HG03025 (cell line): ENCODE data around the gene BST2.
"Not testable (repeated sequence)": the region's sequence is repeated elsewhere in the genome, so short reads cannot be mapped to it uniquely, and the experiment has no call there.

ENCODE experiments used
- ATAC-seq: cut with Tn5 transposase; IDR thresholded peaks from one replicate; pipeline ENCODE4 v1.9.1; 2021; ENCODE audit warnings: mild to moderate bottlenecking, moderate library complexity; ENCODE audit not compliant: unreplicated experiment, low FRiP score

BST2 gene

DNA sequence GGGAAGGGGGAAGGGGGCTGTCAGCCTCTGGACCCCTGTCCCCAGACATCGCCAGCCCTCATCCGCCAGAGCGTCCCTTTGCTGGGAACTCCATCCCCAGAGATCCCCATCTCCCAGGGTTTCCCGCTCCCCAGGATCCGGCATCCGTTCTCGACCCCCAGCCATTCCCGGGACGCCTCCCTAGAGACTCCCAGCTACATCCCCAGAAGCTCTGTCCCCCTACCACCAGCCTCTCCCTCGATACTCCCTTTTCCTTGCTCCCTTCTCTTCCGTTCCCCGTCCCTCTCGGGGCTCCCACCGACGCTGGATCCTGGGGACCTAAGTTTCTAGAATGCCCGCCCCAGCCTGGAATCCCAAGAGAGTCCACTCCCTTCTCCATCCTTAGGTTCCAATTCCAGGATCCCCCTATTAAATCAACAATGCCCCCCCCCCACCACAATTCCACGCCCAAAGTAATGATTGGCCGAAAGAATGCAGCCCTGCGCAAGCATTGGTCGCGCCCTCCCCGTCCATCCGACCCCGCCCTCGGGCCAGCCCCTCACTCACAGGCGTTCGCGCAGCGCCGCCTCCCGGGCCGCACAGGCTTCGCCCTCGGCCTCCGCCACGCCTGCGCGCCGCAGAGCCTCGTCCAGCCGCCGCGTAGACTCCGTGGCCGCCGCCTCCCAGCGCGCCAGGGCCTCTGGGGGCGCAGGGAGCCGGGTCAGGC, 14.6 kb downstream of the BST2 start:
- peak; percentile 66 for ATAC-seq

DNA sequence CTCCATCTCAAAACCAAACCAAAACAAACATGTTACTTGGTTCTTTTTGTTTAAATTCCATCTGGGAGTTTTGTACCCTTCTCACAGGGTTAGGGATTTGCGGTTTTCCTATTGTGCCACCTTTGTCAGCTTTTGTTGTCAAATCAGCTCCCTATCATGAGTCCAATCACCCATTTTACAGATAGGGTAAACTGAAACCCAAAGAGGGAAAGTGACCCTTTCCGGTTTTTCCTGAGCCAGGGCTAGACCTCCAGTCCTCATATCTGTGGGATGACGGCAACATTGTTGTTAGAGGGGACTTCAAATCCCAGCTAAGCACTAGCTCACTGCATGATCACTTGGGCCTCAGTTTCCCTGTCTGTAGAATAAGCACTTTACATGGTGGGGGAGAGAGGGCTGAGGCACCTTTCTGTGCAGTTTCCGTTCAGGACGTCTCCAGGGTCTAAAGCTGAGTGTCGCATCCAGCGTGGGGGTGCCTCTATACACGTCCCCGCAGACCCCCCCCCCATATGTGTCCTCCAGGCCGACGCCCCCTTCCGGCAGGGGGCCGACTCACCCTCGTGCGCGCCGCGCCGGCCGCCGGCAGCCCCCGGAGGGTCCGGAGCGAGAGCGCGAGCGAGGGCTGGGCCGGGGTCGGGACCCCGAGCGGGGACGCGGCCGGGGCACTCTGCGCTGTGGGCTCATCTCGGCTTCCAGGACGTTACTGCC, 15.3 kb downstream of the BST2 start:
- no peak for ATAC-seq

DNA sequence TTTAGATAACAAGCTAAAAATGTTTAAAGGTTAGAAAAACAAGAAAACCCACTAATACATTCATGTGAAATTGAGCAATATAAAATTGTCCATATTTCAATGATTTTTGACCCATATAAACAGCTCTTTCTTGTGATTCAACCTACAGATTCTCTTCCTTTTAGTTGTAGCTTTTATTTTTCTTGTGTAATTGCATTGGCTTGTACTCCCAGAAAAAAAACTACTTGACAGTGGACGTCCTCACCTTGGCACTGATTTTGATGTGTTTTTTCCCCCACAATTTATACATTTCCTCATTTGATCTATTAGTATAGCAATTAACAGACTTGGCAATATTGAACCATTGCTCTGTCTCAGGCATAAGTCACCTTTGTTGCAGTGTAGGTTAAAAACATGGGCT, 16.1 kb downstream of the BST2 start:
- no peak for ATAC-seq

DNA sequence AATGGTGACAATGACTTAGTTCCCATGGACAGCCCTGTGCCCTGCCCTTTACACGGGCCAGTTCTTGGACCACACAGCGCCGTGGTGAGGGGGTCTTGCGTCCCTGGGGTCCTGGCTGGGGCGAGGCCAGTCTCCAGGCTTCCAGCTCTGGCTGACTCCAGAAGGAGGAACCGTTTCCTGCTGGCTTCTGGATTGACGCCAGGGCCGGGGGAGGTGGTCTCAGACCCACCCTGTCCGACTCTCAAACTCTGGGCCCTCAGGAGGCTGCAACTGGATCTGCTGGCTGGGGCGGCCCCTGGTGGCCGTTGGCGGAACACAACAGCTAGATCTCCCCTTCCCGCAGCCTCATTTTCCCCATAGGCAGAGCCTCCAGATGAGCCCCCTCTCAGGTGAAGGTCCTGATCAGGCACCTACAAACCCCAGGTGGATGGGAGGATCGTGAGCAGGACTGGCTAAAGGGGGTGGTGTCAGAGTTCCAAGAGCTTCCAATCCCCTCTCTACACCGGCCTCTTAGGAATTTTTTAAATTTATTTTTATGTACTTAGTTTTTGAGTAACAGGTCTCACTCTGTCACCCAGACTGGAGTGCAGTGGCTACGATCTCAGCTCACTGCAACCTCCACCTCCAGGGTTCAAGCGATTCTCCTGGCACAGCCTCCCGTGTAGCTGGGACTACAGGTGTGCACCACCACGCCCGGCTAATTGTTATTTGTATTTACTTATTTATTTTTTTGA, 19.4 kb downstream of the BST2 start:
- no peak for ATAC-seq

DNA sequence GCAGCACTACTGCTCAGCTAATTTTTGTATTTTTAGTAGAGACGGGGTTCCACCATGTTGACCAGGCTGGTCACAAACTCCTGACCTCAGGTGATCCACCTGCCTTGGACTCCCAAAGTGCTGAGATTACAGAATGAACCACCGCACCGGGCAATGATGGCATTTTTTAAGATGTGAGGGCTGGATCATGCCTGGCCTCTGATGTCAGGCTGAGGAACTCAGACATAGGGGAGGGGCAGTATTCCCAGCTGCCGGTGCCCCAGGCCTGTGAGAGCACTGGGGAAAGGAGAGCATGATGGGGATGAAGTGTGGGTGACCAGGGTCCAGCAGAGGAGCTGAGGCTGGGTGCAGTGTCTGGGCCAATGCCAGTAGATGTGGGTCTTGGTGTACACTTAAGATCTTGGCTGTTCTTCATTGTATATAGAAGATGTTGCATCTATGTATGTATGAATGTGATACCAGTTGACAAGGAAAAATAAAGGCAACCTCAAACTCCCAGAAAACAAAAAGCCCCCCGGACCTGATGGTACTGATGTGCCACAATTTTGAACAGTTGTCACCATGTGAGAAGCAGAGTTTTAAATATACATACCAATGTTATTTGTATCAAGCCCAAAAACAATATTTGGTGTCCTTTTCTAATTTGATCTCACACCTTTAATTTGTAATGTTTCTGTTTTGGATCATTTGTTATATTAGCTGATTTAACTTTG, 24.8 kb downstream of the BST2 start:
- ATAC-seq, result no peak

DNA sequence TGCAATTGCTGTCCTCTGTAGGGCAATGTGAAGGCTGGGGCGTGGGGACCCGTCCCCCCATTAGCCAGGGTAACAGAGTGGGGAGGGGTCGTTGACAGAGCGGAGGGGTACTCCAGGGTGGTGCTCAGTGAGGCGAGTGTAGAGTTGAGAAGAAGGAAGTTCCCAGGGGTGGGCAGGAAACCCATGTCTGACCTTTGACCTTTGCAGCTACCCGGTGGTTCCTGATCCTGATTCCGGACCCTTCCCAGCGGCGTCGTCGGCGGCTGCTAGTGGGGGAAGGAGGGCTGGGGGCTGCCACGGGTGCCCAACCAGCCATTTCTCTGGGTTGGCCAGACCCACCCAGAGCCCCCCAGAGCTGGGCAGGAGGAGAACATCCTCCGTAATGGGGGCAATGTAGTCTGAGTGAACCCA, 26.2 kb downstream of the BST2 start:
- ATAC-seq, result no peak

DNA sequence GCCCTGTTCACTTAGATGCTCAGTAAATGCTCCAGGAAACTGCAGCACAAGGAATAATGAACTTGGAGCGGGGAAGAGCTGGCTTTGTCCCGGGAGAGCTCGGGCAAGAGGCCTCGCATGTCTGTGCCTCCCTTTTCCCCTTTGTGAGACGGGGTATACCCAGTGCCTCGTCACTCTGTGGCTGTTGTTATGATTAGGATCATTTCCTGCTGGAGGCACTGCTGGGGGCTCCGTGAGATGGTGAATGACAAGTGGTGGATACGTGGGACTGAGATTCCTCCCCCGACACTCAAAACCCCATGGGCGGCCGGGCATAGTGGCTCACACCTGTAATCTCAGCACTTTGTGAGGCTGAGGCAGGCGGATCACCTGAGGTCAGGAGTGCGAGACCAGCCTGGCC, 27.2 kb downstream of the BST2 start:
- ATAC-seq, result no peak

DNA sequence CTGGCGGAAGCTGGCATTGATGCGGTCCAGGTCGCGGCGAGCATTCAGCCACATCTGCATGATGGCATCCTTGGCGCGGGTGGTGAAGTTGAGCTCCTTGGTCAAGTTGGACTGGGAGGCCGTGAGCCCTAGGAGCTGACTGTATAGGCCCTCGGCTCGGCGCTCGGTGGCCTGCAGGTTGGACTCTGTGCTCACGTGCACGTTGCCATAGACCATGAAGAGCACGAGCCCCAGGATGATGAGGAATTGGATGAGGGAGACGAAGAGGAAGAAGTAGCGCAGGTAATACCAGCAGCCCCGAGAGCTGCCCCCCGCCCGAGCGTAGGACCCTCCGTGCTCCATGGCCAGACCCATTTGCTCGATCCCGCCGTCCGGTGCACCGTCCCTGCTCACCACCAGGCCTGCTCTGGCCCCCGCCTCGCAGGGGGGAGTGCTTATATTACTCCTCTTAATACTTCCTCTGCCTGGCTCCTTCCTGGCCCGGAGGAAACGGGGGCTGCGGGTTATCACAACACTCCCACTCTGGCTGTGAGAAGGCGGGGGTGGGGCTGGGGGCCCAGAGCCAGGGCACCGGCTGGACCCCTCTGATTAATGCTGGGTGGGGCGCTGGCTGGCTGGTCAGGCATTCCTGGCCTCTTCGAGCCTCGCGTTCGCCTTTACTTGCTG, 28.4 kb downstream of the BST2 start, which contains the start of gene PLVAP:
PLVAP (minus strand) TSS at position 408 of the 666 bp plus-strand sequence; CDS start at position 354, 54 bp downstream.
- ATAC-seq, result no peak

DNA sequence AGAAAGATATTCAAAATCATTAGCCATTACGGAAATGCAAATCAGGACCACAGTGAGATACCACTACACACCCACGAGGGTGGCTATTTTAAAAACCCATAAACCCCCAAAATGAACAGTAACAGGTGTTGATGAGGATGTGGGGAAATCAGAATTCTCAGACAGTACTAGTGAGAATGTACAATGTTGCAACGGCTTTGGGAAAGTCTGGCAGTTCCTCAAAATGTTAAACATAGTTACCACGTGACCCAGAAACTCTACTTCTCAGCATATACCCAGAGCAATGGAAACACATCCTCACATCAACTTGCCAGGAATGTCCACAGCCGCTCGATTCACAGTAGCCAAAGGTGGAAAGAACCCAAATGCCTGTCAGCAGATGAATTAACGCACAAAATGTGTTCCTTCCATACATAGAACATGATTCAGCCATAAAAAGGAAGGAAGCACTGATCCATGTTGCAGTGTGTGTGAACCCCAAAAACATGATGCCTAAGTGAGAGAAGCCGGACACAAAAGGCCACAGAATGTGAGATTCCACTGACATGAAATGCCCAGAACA, 35.3 kb downstream of the BST2 start:
- ATAC-seq, result no peak

DNA sequence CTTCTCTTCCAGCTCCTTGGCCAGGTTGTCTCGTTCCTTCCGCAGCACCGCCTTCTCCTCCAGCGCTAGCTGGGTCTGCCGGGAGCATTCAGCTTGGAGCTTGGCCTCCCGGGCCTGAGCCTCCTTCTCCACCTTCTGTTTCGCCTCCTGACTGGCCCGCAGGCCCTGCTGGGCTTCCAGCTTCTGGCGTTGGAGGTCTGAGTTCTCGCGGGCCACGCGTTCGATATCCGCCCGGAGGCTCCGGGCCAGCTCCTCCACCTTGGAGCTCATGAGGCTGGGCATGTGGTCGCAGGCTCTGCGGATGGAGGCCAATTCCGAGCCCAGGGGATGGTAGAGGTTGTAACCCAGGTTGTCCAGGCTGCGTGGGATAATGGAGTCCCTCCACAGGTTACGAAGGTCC, 40.1 kb downstream of the BST2 start:
- no peak for ATAC-seq

DNA sequence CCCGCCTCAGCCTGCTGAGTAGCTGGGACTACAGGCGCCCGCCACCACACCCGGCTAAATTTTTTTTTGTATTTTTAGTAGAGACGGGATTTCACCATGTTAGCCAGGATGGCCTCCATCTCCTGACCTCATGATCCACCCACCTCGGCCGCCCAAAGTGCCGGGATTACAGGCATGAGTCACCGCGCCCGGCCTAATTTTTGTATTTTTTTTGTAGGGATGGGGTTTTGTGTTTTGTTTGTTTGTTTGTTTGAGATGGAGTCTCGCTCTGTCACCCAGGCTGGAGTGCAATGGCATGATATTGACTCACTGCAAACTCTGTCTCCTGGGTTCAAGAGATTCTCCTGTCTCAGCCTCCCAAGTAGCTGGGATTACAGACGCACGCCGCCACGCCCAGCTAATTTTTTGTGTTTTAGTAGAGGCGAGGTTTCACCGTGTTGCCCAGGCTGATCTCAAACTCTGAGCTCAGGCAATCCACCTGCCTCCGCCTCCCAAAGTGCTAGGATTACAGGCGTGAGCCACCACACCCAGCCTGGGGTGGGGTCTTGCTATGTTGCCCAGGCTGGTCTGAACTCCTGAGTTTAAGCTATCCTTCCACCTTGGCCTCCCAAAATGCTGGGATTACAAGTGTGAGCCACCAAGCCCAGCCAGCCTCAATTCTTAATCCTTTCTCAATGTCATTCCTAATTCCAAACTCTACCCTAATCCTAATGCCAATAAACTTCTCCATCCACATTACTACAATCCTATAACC, 41.4 kb downstream of the BST2 start:
- ATAC-seq, result not testable (repeated sequence)

DNA sequence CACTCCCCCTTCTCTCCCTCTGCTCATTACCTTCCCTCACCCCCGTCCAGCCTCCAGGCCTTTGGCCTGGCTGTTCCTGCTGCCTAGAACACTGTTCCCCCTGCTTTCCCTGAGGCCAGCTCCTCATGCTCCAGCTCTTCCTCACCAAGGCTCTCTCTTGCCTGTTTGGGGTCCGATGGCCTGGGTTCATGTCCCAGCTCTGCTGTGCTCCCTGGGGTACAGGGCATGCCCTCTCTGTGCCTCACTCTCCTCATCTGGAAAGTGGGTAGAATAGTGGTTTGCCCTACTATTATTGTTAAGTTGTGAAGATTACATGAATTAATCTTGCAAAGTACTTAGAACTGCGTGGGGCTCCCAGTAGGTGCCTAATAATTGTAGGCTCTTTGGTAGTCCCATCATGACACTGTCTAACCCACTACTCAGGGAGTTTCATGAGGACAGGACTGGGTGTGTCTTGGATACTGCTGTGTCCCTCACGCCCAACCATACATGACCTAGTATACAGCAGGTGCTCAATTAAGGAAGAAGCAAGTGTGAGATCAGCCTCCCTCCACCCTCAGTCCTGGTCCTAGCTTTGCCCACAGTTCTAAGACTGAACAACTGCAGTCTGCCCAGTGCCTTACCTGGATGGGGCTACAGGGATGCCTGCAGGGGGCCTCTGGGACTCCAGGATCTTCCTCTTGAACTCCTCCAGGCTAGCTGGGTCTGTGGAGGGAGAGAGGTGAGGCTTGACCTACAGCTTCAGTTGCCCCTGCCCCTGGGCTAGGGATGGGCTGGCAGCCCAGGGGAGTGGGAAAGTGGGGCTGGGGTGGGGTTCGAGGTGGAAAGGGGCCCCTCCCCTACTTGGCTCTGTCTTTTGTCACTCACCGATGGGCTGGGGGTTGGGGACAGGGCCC, 45.3 kb downstream of the BST2 start:
- no peak for ATAC-seq

DNA sequence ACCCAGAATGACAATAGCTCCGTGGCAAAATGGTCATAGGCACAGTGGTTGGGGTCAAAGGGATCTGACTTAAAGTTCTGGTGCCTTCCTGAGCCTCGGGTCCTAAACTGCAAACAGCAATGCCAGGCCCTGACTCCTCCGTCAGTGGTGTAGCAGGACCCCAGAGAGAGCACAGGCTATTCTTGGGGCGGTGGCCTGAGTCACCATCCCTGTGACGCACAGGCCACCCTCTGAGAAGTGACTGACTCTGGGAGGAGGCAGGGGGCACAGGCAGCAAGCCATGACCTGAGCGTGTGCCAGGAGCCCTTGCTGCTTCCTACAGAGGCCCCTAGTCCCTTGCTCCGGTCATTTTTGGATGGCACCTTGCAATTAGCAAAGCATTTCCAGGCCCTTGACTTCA, 47.0 kb downstream of the BST2 start:
- ATAC-seq, result no peak

DNA sequence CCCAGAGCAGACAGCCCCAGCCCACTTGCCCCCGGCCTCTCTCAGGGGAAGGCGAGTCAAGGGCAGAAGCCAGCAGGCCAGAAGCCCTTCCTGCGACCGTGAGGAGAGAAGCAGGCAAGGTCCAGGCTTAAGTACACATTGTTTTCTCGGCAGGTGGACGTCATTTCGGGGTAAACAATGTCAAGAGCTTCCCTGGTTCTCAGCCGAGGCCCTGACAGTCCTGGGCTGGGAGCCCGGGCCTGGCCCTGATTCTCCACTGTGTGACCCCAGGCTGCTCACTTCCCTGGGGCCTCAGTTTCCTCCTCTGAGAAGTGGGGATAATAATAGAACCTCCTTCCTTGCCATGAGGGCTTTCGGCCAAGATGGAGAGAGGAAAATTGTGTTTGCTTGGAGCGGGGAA, 47.7 kb downstream of the BST2 start:
- ATAC-seq, result no peak

DNA sequence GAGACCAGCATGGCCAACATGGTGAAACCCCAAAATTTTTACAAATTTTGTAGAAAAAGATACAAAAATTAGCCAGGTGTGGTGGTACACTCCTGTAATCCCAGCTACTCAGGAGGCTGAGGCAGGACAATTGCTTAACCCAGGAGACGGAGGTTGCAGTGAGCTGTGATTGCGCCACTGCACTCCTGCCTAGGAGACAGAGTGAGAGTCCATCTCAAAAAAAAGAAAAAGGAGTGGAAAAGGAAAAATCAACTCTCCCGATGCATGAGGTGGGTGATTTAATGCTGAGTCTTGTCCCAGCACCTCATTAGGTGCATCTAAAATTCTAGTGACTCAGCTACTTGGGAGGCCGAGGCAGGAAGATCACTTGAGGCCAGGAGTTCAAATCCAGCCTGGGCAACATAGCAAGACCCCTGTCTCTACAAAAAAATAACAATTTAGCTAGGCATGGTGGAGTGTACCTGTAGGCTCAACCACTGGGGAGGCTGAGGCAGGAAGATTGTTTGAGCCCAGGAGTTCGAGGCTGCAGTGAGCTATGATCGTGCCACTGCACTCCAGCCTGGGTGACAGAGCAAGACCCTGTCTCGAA, 48.3 kb downstream of the BST2 start:
- ATAC-seq, result no peak

DNA sequence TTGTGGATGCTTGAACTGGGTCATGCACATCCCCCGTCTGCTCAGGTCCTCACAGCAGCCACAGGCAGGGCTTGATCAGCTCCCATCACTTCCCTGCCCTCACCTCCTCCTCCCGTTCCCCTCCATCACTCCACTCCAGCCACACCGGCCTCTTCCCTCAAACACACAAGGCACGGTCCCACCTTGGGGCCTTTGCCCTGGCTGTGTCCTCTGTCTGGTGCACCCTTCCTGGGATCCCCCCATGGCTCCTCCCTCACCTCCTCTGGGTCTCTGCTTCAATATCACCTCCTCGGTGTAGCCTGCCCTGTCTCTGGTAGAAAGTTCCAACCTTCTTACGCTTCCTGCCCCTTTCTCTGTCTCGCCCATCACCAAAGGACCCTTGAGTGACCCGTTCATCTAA, 52.0 kb downstream of the BST2 start:
- ATAC-seq, result no peak
